Activated B cell treated with CpG ODN at 0.5 μM for 24 hours (primary cell): Measurements from ENCODE around the gene ACAA2. TPM values are rescaled to one million over a fixed set of nuclear protein-coding genes. Genes with fewer than 3 reads are reported as not detected.

Source experiments
- ATAC-seq: fragments of 200-7000 bp; cut with Tn5 transposase; one replicate; pipeline ENCODE4 v1.10.0; 2021; ENCODE audit warnings: low read depth, mild to moderate bottlenecking, moderate library complexity
- CTCF ChIA-PET: fragments of 350-600 bp; sonication (Branson Sonifier 250); formaldehyde crosslinking; loops from one replicate; lab custom pipeline; 2021; ENCODE audit warnings: antibody characterized with exemption; lab: Charles Lee
- POLR2A ChIA-PET: fragments of 350-600 bp; sonication (Branson Sonifier 250); formaldehyde crosslinking; loops from one replicate; lab custom pipeline; 2021; ENCODE audit warnings: antibody characterized with exemption; lab: Charles Lee
- DNase-seq: peaks from one replicate; pipeline ENCODE4 v3.0.0; 2022
- H3K27ac Mint-ChIP-seq: one replicate; pipeline ENCODE4 v1.8.0; 2020; ENCODE audit warnings: mixed read lengths
- H3K27me3 Mint-ChIP-seq: one replicate; pipeline ENCODE4 v1.8.0; 2021; ENCODE audit warnings: mixed read lengths
- H3K36me3 Mint-ChIP-seq: one replicate; pipeline ENCODE4 v1.8.0; 2021; ENCODE audit warnings: low read depth, mixed read lengths
- H3K4me1 Mint-ChIP-seq: one replicate; pipeline ENCODE4 v1.8.0; 2021; ENCODE audit warnings: mixed read lengths
- H3K4me3 Mint-ChIP-seq: one replicate; pipeline ENCODE4 v1.8.0; 2020; ENCODE audit warnings: mild to moderate bottlenecking, mixed read lengths
- H3K9me3 Mint-ChIP-seq: one replicate; pipeline ENCODE4 v1.8.0; 2020; ENCODE audit warnings: mixed read lengths
- intact Hi-C: fragments of 100-400 bp; cut with micrococcal nuclease; formaldehyde crosslinking; loops from one replicate; pipeline ENCODE4 v1.15.1; 2024
- total RNA-seq: library from RNA; stranded (reverse); gene quantifications from 2 replicates; pipeline ENCODE4 v1.2.3, GENCODE V29; 2022
- TF ChIP-seq, protein P1 (sequence below): fragments of 200-600 bp; IDR thresholded peaks from one replicate; pipeline ENCODE4 v1.8.0; 2022; ENCODE audit warnings: antibody characterized with exemption, mild to moderate bottlenecking

Gene ACAA2
- total RNA-seq, 1 donor from 2014 or later, result 24.9 TPM

DNA sequence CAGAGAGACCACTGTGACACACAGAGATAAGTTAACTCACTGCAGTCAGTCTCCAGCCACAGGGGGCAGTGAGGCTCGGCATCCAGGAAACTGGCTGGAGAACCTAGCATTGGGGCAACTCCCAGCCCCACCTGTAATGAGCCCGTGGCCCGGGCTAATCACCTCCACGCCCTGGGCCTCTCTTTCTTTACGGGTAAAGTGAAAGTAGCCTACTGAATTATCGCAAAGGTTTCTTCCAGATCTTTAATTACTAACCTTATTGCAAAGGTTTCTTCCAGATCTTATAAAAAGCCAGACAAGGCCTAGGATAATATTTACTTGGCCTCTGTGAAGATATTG, 45.7 kb upstream of the ACAA2 start:
- Mint-ChIP-seq H3K4me1 (no peaks in the 10 kb centered on the region), H3K27ac (no peak overlapping the region), H3K27me3 (no peaks in the 10 kb centered on the region), H3K36me3 (no peaks in the 10 kb centered on the region), H3K9me3 (no peaks in the 10 kb centered on the region), H3K4me3 (no peak overlapping the region)
- TF ChIP-seq, protein P1, sequence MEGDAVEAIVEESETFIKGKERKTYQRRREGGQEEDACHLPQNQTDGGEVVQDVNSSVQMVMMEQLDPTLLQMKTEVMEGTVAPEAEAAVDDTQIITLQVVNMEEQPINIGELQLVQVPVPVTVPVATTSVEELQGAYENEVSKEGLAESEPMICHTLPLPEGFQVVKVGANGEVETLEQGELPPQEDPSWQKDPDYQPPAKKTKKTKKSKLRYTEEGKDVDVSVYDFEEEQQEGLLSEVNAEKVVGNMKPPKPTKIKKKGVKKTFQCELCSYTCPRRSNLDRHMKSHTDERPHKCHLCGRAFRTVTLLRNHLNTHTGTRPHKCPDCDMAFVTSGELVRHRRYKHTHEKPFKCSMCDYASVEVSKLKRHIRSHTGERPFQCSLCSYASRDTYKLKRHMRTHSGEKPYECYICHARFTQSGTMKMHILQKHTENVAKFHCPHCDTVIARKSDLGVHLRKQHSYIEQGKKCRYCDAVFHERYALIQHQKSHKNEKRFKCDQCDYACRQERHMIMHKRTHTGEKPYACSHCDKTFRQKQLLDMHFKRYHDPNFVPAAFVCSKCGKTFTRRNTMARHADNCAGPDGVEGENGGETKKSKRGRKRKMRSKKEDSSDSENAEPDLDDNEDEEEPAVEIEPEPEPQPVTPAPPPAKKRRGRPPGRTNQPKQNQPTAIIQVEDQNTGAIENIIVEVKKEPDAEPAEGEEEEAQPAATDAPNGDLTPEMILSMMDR, result no peak
- CTCF ChIA-PET, result interaction anchor here (0.5 to 3.8 kb wide), 7 partner anchors 23 to 1384 kb away, joined by 3 to 51 read pairs (median 3); no protein-coding TSS in a partner anchor
- no peak for DNase-seq
- ATAC-seq, result no peak
- POLR2A ChIA-PET, result no interaction called here
- intact Hi-C loops, result no loop called here

GRCh38 chr18:49858309-49859020, 45.1 kb upstream of the ACAA2 start:
- ChIA-PET CTCF (interaction anchor here (0.5 to 3.8 kb wide), 8 partner anchors 23 to 1383 kb away, joined by 3 to 51 read pairs (median 4); no protein-coding TSS in a partner anchor), POLR2A (no interaction called here)
- no peak for DNase-seq
- Mint-ChIP-seq H3K9me3 (no peaks in the 10 kb centered on the region), H3K4me3 (no peak overlapping the region), H3K27me3 (no peaks in the 10 kb centered on the region), H3K4me1 (no peaks in the 10 kb centered on the region), H3K36me3 (no peaks in the 10 kb centered on the region), H3K27ac (no peak overlapping the region)
- TF ChIP-seq, protein P1, result no peak
- intact Hi-C loops, result loop anchor here (1.0 kb wide), 5 partner anchors 299 to 1413 kb away; no protein-coding TSS in a partner anchor
- ATAC-seq, result no peak

DNA sequence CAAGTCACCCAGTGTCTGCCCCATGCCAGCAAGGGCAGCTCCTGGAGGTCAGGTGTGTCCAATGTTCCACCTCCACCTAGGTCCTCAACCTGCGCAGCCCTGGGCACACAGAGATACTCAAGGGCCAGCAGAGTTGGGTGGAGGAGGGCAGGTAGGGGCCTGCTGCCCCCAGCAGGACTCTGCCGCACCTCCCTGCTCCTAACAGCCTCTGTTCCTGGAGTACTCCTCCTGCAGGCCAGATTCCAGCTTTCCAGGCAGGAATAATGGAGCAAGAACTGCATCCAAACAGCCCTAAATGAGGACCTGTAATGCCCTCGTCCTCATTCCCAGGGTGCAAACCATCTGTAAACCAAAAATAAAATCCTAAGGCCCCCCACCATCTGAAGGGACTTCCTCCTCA, 44.4 kb upstream of the ACAA2 start:
- intact Hi-C loops, result loop anchor here (1.0 kb wide), 5 partner anchors 298 to 1412 kb away; no protein-coding TSS in a partner anchor
- TF ChIP-seq, protein P1, result no peak
- H3K4me3 Mint-ChIP-seq, result no peak overlapping the region
- no peaks in the 10 kb centered on the region for H3K9me3 Mint-ChIP-seq
- H3K27ac Mint-ChIP-seq, result no peak overlapping the region
- DNase-seq, result no peak
- CTCF ChIA-PET, result interaction anchor here (3.8 kb wide), 1 partner anchor 347 kb away, joined by 51 read pairs; no protein-coding TSS in a partner anchor
- ATAC-seq, result no peak
- POLR2A ChIA-PET, result no interaction called here
- H3K4me1 Mint-ChIP-seq, result no peaks in the 10 kb centered on the region
- no peaks in the 10 kb centered on the region for H3K27me3 Mint-ChIP-seq
- H3K36me3 Mint-ChIP-seq, result no peaks in the 10 kb centered on the region

DNA sequence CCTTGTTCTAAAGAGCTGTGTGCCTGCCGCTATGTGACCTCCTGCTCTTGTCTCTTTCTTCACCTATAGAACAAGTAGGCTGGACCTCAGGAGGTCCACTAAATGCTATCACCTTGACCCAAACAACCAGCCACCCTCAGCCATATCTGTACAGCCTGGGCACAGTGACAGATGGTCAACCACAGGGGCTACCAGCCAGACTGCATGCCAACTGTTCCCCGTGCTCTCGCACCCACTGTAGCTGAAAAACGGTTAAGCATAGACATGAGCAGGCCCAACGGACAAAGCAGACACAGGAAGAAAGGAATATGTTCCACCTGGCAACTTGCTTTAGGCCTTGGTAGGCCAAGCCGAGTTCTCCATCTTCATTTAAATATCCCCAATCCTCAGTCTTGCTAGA, 43.2 kb upstream of the ACAA2 start:
- no peaks in the 10 kb centered on the region for H3K4me1 Mint-ChIP-seq
- TF ChIP-seq, protein P1, result no peak
- ChIA-PET POLR2A (no interaction called here), CTCF (no interaction called here)
- DNase-seq, result no peak
- no peaks in the 10 kb centered on the region for H3K27me3 Mint-ChIP-seq
- no peaks in the 10 kb centered on the region for H3K9me3 Mint-ChIP-seq
- no peak overlapping the region for H3K4me3 Mint-ChIP-seq
- H3K36me3 Mint-ChIP-seq, result no peaks in the 10 kb centered on the region
- no peak overlapping the region for H3K27ac Mint-ChIP-seq
- intact Hi-C loops, result no loop called here
- ATAC-seq, result no peak

GRCh38 chr18:49855711-49856415, 42.5 kb upstream of the ACAA2 start:
- ATAC-seq (no peak), DNase-seq (no peak)
- Mint-ChIP-seq H3K4me3 (no peak overlapping the region), H3K36me3 (no peaks in the 10 kb centered on the region), H3K9me3 (no peaks in the 10 kb centered on the region), H3K27me3 (no peaks in the 10 kb centered on the region), H3K27ac (no peak overlapping the region), H3K4me1 (no peaks in the 10 kb centered on the region)
- CTCF ChIA-PET, result no interaction called here
- TF ChIP-seq, protein P1, result no peak
- intact Hi-C loops, result no loop called here
- POLR2A ChIA-PET, result no interaction called here
